GM19035 (cell line): ENCODE results near the gene VSX2.

ENCODE experiments used
- ATAC-seq: cut with Tn5 transposase; IDR thresholded peaks from one replicate; pipeline ENCODE4 v1.9.1; 2021; ENCODE audit not compliant: unreplicated experiment

Gene VSX2

DNA sequence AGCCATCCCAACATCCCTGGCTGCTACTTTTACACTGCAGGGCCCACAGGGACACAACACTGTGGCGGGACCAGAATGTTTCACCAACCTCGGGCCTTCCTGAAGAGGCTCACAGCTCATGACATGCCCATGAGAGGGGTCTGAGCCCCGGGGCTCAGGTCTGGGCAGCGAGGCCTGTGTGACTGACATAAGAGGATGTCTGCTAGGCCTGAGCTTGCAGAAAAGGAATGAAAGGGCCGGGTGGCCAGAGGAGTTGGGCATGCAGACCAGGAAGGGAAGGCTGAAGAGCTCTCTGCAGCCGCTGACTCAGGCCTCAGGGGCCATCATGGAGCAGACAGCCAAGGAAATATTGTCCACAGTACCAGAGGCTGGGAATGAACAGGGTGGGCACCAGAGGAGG is 18.3 kb upstream of the VSX2 start:
- ATAC-seq, result no peak

GRCh38 chr14:74221741-74222140 is 17.5 kb upstream of the VSX2 start:
- no peak for ATAC-seq

- ATAC-seq, result no peak
These were observed 16.2 kb upstream of the VSX2 start for GRCh38 chr14:74223016-74223415.

DNA sequence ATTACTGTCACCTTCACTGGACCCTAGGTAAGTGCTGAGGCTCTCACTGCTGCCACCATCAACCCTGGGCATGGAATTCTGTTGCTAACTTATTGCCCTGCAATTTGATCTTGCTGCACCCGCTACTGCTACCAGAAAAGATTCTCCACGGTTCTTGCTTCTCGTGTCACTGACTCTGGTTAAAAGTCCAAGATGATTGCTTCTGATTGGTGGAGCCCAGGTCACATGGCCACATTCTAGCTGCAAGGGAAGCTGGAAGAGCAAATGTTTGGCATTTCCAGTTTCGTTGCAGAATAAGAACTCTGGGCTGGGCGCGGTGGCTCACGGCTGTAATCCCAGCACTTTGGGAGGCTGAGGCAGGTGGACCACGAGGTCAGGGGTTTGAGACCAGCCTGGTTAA is 7.5 kb upstream of the VSX2 start:
- ATAC-seq, result no peak

- no peak for ATAC-seq
These were observed 4.2 kb upstream of the VSX2 start for GRCh38 chr14:74235017-74235416.

DNA sequence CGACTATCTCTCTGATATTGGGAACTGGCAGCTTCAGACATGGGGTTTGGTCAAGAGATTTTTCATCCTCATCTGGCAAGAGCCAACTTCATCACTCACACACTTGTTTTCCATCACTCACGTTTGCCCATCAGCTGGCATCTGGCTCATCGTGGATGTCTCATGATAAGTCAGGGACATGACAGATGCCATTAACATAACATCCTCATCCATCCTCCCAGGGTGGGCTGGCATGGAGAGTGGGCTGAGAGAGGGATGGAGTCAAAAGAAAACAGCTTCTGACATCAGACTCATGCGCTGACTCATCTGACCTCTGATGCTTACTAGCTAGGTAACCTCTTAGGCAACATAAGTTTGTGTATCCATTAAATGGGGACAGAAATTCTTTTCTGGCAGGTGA is 1.8 kb upstream of the VSX2 start:
- no peak for ATAC-seq

GRCh38 chr14:74239848-74240793 is 872 bp downstream of the VSX2 start:
- no peak for ATAC-seq

DNA sequence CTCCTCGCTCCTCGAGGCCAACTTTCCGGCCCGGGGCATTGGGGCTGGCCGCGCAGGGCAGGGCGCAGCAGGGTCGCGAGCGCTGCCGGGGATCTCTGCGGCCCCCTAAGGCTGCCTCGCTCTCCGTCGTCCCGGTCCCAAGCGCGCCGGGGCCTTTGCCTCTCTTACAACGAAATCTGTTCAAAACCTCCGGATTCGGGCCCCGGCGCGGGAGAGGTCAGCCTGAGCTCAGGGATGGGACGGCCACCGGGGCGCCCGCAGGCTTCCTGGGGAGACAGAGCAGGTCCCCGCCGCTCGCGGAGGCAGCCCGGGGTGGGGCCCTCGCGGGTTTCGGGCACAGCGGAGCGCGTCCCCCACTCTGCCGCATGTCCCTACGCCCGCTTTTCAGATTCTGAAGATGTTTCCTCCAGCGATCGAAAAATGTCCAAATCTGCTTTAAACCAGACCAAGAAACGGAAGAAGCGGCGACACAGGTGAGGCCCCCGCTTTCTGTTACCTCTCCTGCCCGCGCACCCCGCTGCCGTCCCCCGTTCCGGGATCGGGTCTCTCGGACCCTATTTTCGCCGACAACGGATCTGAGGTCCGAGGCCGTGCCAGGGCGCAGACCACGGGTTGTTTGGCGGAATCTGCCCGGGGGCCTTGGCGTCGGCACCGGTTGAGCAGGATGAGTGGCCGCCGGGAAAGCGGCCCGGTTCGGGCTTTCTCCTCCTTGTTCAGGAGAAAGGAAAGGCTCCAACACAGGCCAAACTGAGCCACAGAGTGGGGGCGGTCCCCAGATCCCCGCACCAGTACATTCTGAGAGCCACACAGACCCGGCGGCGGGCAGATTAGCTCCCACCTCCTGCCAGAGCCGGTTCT is 1.8 kb downstream of the VSX2 start:
- ATAC-seq, result no peak

GRCh38 chr14:74241652-74242017 is 2.4 kb downstream of the VSX2 start:
- no peak for ATAC-seq

DNA sequence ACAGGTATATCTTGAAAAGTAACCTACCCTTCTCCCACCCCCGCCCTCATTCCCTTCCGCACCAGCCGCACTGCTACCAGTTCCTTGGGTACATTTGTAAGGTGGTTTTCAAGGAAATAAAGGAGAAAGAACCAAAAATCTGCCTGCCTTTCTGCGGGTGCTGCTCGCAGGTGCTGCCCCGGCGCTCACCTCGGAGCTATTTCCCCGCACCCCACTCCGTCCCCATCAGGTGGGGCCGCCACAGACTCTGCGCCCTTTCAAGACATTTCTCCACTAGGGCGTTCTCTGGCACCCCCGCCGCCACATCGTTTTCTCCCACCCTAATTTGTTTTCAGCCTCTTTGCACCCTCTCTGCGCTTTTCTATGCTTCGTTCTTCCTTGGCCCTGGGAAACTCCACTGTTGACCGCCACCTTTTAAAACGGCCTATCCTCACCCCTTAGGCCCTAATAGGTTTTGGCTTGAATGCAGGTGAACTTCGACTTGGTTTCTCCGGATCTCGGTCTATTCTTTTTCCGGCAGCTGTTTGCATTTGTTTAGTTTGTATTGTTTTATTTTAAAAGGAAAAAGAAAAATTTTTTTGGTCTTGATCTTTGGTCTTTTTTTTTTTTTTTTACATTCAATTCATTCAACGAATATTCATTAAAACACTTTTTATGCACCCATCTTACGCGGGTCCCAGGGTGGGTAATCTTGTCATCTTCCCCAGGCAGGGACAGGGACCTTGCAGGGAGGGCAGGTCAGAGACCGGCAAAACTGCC is 3.0 kb downstream of the VSX2 start:
- no peak for ATAC-seq

DNA sequence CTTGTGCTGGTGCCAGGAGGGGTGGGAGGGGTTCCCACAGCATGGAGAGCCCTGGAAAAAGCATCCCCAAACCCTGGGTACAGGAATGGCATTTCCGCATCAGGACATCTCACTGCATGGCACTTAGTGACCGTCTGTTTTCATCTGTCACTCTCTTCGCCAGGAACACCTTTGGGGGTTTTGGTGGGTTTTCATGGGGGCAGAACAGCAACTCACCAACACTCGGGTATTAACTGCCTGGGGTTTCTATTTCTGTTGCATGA is 3.5 kb downstream of the VSX2 start:
- ATAC-seq, result no peak

GRCh38 chr14:74243051-74243450 is 3.8 kb downstream of the VSX2 start:
- no peak for ATAC-seq

GRCh38 chr14:74244115-74244514 is 4.9 kb downstream of the VSX2 start:
- ATAC-seq, result no peak

- ATAC-seq, result no peak
These were observed 6.0 kb downstream of the VSX2 start for GRCh38 chr14:74245292-74245691.

- no peak for ATAC-seq
These were observed 7.3 kb downstream of the VSX2 start for GRCh38 chr14:74246542-74246941.

- no peak for ATAC-seq
These were observed 8.8 kb downstream of the VSX2 start for GRCh38 chr14:74248017-74248416.

DNA sequence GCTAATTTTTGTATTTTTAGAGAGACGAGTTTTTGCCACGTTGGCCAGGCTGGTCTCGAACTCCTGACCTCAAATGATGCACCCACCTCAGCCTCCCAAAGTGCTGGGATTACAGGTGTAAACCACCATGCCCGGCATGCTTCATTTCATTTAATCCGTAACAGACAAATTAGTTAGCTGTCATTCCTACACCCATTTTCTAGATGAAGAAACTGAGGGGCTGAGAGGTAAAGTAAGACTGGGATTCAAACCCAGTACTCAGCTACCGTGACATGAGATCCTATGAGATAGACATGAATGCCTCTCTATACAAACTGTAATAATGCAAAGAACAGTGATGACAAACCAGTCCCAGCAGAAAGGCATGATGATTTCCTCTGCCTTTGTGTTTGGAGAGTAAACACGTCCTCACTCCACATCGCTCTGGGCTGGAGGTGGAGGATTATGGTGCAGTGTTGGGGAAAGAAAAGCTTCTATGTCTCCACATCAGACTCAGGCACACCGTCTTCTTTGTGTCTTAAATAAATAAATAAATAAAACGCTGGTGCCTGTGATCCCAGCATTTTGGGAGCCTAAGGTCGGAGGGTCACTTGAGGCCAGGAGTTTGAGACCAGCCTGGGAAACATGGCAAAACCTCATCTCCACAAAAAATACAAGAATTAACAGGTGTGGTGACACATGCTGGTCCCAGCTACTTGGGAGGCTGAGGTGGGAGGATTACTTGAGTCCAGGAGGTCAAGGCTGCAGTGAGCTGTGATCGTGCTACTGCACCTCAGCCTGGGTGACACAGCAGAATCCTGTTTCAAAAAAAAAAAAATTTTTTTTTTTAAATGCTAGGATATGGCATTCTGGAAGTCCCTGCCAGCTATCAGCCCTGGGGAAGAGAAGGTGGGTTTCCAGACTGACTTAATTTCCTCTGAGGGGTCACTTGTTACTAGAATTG is 10.5 kb downstream of the VSX2 start:
- ATAC-seq, result no peak

GRCh38 chr14:74255281-74255680 is 16.0 kb downstream of the VSX2 start:
- no peak for ATAC-seq

GRCh38 chr14:74257078-74257940 is 18.1 kb downstream of the VSX2 start:
- no peak for ATAC-seq
